Brain microvascular endothelial cell (primary cell): ENCODE data around the gene DGCR2.

Experiments
- DNase-seq: peaks from one replicate; pipeline ENCODE4 v3.0.0-alpha.2; 2020
- H3K27ac ChIP-seq: fragments of 250-450 bp; sonication (Bioruptor Pico); 2 replicates; pipeline ENCODE4 v1.5.1; 2020; ENCODE audit warnings: mild to moderate bottlenecking, moderate library complexity
- H3K27me3 ChIP-seq: fragments of 250-450 bp; sonication (Bioruptor Pico); replicated peaks from 2 replicates; pipeline ENCODE4 v1.5.1; 2020; ENCODE audit warnings: mild to moderate bottlenecking
- H3K36me3 ChIP-seq: fragments of 250-450 bp; sonication (Bioruptor Pico); replicated peaks from 2 replicates; pipeline ENCODE4 v1.5.1; 2020; ENCODE audit warnings: mild to moderate bottlenecking
- H3K4me3 ChIP-seq: 2 replicates; pipeline ENCODE4 v1.5.1; 2011; ENCODE audit warnings: low read depth, mild to moderate bottlenecking, control low read depth, low read length, moderate library complexity
- CTCF ChIP-seq: IDR thresholded peaks from 2 replicates; pipeline ENCODE4 v1.5.1; 2011; ENCODE audit warnings: low read depth, mild to moderate bottlenecking, moderate library complexity, low read length, control low read depth, inconsistent platforms; ENCODE audit errors: missing control alignments
- in situ Hi-C: cut with HindIII; loops from 2 replicates; pipeline ENCODE4 v1.10.0; 2017; ENCODE audit warnings: low sequenced_read_pairs, low pct_ligation_motif_present

Gene DGCR2

GRCh38 chr22:19139974-19140373 is 17.8 kb upstream of the DGCR2 start:
- TF ChIP-seq CTCF: no peak
- DNase-seq: no peak
- H3K36me3 ChIP-seq: peaks cover 67% of the 10 kb centered on the region
- in situ Hi-C loops: no loop called here
- no peak overlapping the region for H3K4me3 ChIP-seq
- H3K27me3 ChIP-seq: no peaks in the 10 kb centered on the region
- H3K27ac ChIP-seq: no peak overlapping the region

- Histone ChIP-seq H3K27me3 (no peaks in the 10 kb centered on the region), H3K27ac (no peak overlapping the region), H3K36me3 (peaks cover 77% of the 10 kb centered on the region), H3K4me3 (no peak overlapping the region)
- no peak for DNase-seq
- no peak for TF ChIP-seq CTCF
- in situ Hi-C loops: no loop called here
Measured at GRCh38 chr22:19139001-19139356, 16.8 kb upstream of the DGCR2 start.

- Histone ChIP-seq H3K27ac (no peak overlapping the region), H3K36me3 (peaks cover 83% of the 10 kb centered on the region), H3K4me3 (no peak overlapping the region), H3K27me3 (no peaks in the 10 kb centered on the region)
- no peak for DNase-seq
- in situ Hi-C loops: no loop called here
- no peak for TF ChIP-seq CTCF
Measured at GRCh38 chr22:19138217-19139000, 16.2 kb upstream of the DGCR2 start.

GRCh38 chr22:19137384-19138216 is 15.4 kb upstream of the DGCR2 start:
- H3K36me3 ChIP-seq: peaks cover 88% of the 10 kb centered on the region

GRCh38 chr22:19136915-19137314 is 14.7 kb upstream of the DGCR2 start:
- in situ Hi-C loops: no loop called here

More at GRCh38 chr22:19137384-19138216, 15.4 kb upstream of the DGCR2 start:
- Histone ChIP-seq H3K27ac (no peak overlapping the region), H3K4me3 (no peak overlapping the region), H3K27me3 (no peaks in the 10 kb centered on the region)
- in situ Hi-C loops: no loop called here
- DNase-seq: no peak
- no peak for TF ChIP-seq CTCF

More at GRCh38 chr22:19136915-19137314, 14.7 kb upstream of the DGCR2 start:
- Histone ChIP-seq H3K4me3 (no peak overlapping the region), H3K27me3 (no peaks in the 10 kb centered on the region), H3K36me3 (peaks cover 81% of the 10 kb centered on the region), H3K27ac (no peak overlapping the region)
- DNase-seq: no peak
- TF ChIP-seq CTCF: no peak
